K562 (cell line): Measurements from ENCODE around the gene RBMS3. TPM values are rescaled to one million over a fixed set of nuclear protein-coding genes. Genes with fewer than 3 reads are reported as not detected.

ENCODE experiments used
- ATAC-seq: fragments of 200-7000 bp; cut with Tn5 transposase; 3 replicates; pipeline ENCODE4 v1.9.1; 2020; ENCODE audit warnings: moderate library complexity
- BruUV-seq: library from RNA; stranded (reverse); fragments of 400-500 nt; replicated peaks from 2 replicates; lab custom pipeline; 2021; lab: Mats Ljungman, UMichigan
- CTCF ChIA-PET: fragments of 300-600 bp; formaldehyde crosslinking; extraction: SDS; loops from one replicate; lab custom pipeline; 2021; ENCODE audit warnings: low intra/inter-chr PET ratio; lab: Yijun Ruan, JAX
- POLR2A ChIA-PET: fragments of 300-600, 350-650 bp; sonication (Branson Sonifier 250); formaldehyde crosslinking; extraction: SDS; loops from one replicate; lab custom pipeline; 2021; ENCODE audit warnings: antibody characterized with exemption, inconsistent platforms; lab: Yijun Ruan, JAX
- DNase-seq, 4 experiments: peaks; one replicate each; pipeline versions ENCODE4 v3.0.0 to v3.0.0-alpha.2; 2011 to 2018; ENCODE audit warnings: low spot score in 3 of 4, mixed read lengths in 3 of 4; ENCODE audit errors: extremely low read depth in 1 of 4
- FAIRE-seq: peaks from 2 replicates; lab custom pipeline; 2011; peaks lifted over from hg19 to GRCh38; lab: Jason Lieb, UNC
- H2AFZ ChIP-seq: 2 replicates; pipeline ENCODE4 v1.6.0; 2011; ENCODE audit warnings: low read depth, low read length, control low read depth, inconsistent platforms
- H3K27ac ChIP-seq: fragments of 200-600 bp; 3 replicates; pipeline ENCODE4 v1.8.0; 2011; ENCODE audit warnings: low read depth, mild to moderate bottlenecking, control low read depth, inconsistent platforms, low read length, moderate library complexity, mixed read lengths; ENCODE audit errors: extremely low read depth
- H3K27me3 ChIP-seq, 2 experiments: fragments of 300-600 bp in 1 of 2; 2 replicates in 1 of 2; 3 replicates in 1 of 2; pipeline versions ENCODE4 v1.6.0 to v1.8.0; 2011; ENCODE audit warnings: inconsistent platforms in 2 of 2, low read length in 2 of 2, mild to moderate bottlenecking in 1 of 2, mixed read lengths in 1 of 2, moderate library complexity in 1 of 2; ENCODE audit not compliant: control insufficient read depth in 2 of 2, insufficient read depth in 2 of 2
- H3K36me3 ChIP-seq: fragments of 300-600 bp; 3 replicates; pipeline ENCODE4 v1.8.0; 2011; ENCODE audit warnings: mild to moderate bottlenecking, low read length, inconsistent platforms; ENCODE audit not compliant: control insufficient read depth, insufficient read depth
- H3K4me1 ChIP-seq, 2 experiments: fragments of 200-600 bp in 1 of 2; replicated peaks in 1 of 2; 2 replicates in 1 of 2; 3 replicates in 1 of 2; pipeline versions ENCODE4 v1.5.1 to v1.8.0; 2011; ENCODE audit warnings: inconsistent platforms in 2 of 2, low read length in 2 of 2, mild to moderate bottlenecking in 1 of 2, mixed read lengths in 1 of 2, moderate library complexity in 1 of 2; ENCODE audit not compliant: control insufficient read depth in 2 of 2, insufficient read depth in 2 of 2
- H3K4me2 ChIP-seq: 2 replicates; pipeline ENCODE4 v1.6.1; 2011; ENCODE audit warnings: low read length, control low read depth, inconsistent platforms, mixed read lengths; ENCODE audit not compliant: insufficient read depth
- H3K4me3 ChIP-seq: fragments of 200-600 bp; sonication (generic), shearing (Covaris generic); 2 replicates; pipeline ENCODE4 v1.5.1; 2016; ENCODE audit warnings: control low read depth, inconsistent platforms
- H3K79me2 ChIP-seq: fragments of 200-600 bp; 3 replicates; pipeline ENCODE4 v1.8.0; 2011; ENCODE audit warnings: low read length, inconsistent platforms; ENCODE audit not compliant: control insufficient read depth, insufficient read depth
- H3K9ac ChIP-seq, 2 experiments: 2 replicates each; pipeline versions ENCODE4 v1.6.0 to v1.6.1; 2011; ENCODE audit warnings: low read depth in 2 of 2, low read length in 2 of 2, control low read depth in 1 of 2, inconsistent platforms in 1 of 2, mild to moderate bottlenecking in 1 of 2, mixed read lengths in 1 of 2; ENCODE audit not compliant: insufficient read depth in 1 of 2
- H3K9me1 ChIP-seq: one replicate; pipeline ENCODE4 v1.6.0; 2011; ENCODE audit warnings: inconsistent platforms, mild to moderate bottlenecking, low read length, moderate library complexity; ENCODE audit not compliant: control insufficient read depth, insufficient read depth
- H3K9me3 ChIP-seq: replicated peaks from 2 replicates; pipeline ENCODE4 v1.5.1; 2011; ENCODE audit warnings: low read depth, low read length, inconsistent platforms; ENCODE audit not compliant: control insufficient read depth, insufficient read depth
- H4K20me1 ChIP-seq: replicated peaks from 2 replicates; pipeline ENCODE4 v1.6.1; 2011; ENCODE audit warnings: low read length, inconsistent platforms, mixed read lengths; ENCODE audit not compliant: control insufficient read depth, insufficient read depth
- BCOR ChIP-seq: fragments of 450-650 bp; IDR thresholded peaks from 2 replicates; pipeline ENCODE4 v1.6.1; 2016
- CEBPG ChIP-seq, 3 experiments: fragments of 200-800 bp in 1 of 3; sonication (Bioruptor generic) in 1 of 3; sonication (generic) in 1 of 3; formaldehyde crosslinking in 1 of 3; IDR thresholded peaks in 2 of 3; conservative IDR thresholded peaks in 1 of 3; 2 replicates each; pipeline versions ENCODE4 v1.6.1 to v1.8.0; 2016 to 2022; ENCODE audit warnings: missing compliant biosample characterization in 2 of 3, missing genetic modification characterization in 2 of 3, mild to moderate bottlenecking in 1 of 3, missing genetic modification reagents in 1 of 3
- FUS ChIP-seq: fragments of 200-400 bp; formaldehyde crosslinking; optimal IDR thresholded peaks from 2 replicates; pipeline ENCODE3; 2017; ENCODE audit warnings: low read depth, low read length
- HBP1 ChIP-seq: fragments of 450-650 bp; formaldehyde crosslinking; IDR thresholded peaks from 2 replicates; pipeline ENCODE4 v1.4.0; 2022; ENCODE audit warnings: missing genetic modification characterization
- HDAC2 ChIP-seq: fragments of 450-650 bp; IDR thresholded peaks from 2 replicates; pipeline ENCODE4 v1.6.1; 2016; ENCODE audit warnings: mild to moderate bottlenecking
- ILF3 ChIP-seq: fragments of 450-650 bp; IDR thresholded peaks from 2 replicates; pipeline ENCODE4 v1.6.1; 2018; ENCODE audit warnings: antibody characterized with exemption, mild to moderate bottlenecking, moderate library complexity, borderline replicate concordance
- MAX ChIP-seq: sonication (generic); formaldehyde crosslinking; IDR thresholded peaks from 2 replicates; pipeline ENCODE4 v1.9.0; 2022; ENCODE audit warnings: mild to moderate bottlenecking, missing genetic modification reagents
- MECOM ChIP-seq: fragments of 250-450 bp; sonication (Bioruptor Pico); IDR thresholded peaks from 2 replicates; pipeline ENCODE4 v1.8.0; 2022; ENCODE audit warnings: inconsistent platforms
- NR0B1 ChIP-seq: fragments of 450-650 bp; IDR thresholded peaks from one replicate; pipeline ENCODE4 v1.6.1; 2018; ENCODE audit warnings: mild to moderate bottlenecking, moderate library complexity; ENCODE audit not compliant: partially characterized antibody
- PPARD ChIP-seq: fragments of 250-450 bp; sonication (Bioruptor Pico); IDR thresholded peaks from 2 replicates; pipeline ENCODE4 v1.8.0; 2022; ENCODE audit warnings: inconsistent platforms, mild to moderate bottlenecking, moderate library complexity
- TCF7 ChIP-seq: sonication (generic); IDR thresholded peaks from 2 replicates; pipeline ENCODE4 v1.6.1; 2016; ENCODE audit warnings: antibody characterized with exemption, borderline replicate concordance
- TCF7L2 ChIP-seq: fragments of 150-350 bp; IDR thresholded peaks from 2 replicates; pipeline ENCODE4 v1.6.1; 2016; ENCODE audit warnings: low read depth, mild to moderate bottlenecking, low read length, moderate library complexity
- ZC3H4 ChIP-seq: sonication (generic); formaldehyde crosslinking; IDR thresholded peaks from 2 replicates; pipeline ENCODE4 v1.9.0; 2021; ENCODE audit warnings: missing genetic modification reagents, borderline replicate concordance
- ZNF551 ChIP-seq: fragments of 250-450 bp; sonication (Bioruptor Pico); IDR thresholded peaks from 2 replicates; pipeline ENCODE4 v1.5.0; 2021; ENCODE audit warnings: mild to moderate bottlenecking, moderate library complexity
- ZNF707 ChIP-seq: fragments of 250-450 bp; sonication (Bioruptor Pico); conservative IDR thresholded peaks from 2 replicates; pipeline ENCODE4 v1.8.0; 2022; ENCODE audit warnings: inconsistent platforms, mild to moderate bottlenecking, moderate library complexity
- WGBS: fragments of 100-300 bp; shearing (Covaris generic); methylation state at CpG from one replicate; pipeline ENCODE4 v1.1.6; 2016; ENCODE audit warnings: low coverage, mixed read lengths; ENCODE audit not compliant: insufficient coverage; ENCODE audit errors: missing lambda C conversion rate; 5-methylcytosine and 5-hydroxymethylcytosine counted together
- in situ Hi-C: fragments of 300-500 bp; cut with MboI; formaldehyde crosslinking; loops from 4 replicates; pipeline ENCODE4 v1.15.0; 2018; ENCODE audit warnings: inconsistent platforms, mixed read lengths
- intact Hi-C: fragments of 100-400 bp; cut with micrococcal nuclease; formaldehyde crosslinking; loops from 2 replicates; pipeline ENCODE4 v1.14.2; 2022
- polyA plus RNA-seq, 8 experiments: library from polyadenylated mRNA; depleted of rRNA in 4 of 8; stranded (reverse) in 5 of 8; unstranded in 3 of 8; fragments of >200 nt; fragmentation: Nextera tagmentation in 2 of 8; fragmentation: Illumina TruSeq in 1 of 8; extraction: Ambion mirVana in 2 of 8; extraction: Trizol in 1 of 8; gene quantifications; 2 replicates each; pipeline versions ENCODE4 v1.2.1 to v1.2.3, GENCODE V29; 2011 to 2014; ENCODE audit warnings: inconsistent platforms in 1 of 8, missing spikeins in 1 of 8
- total RNA-seq, 7 experiments: library from RNA; depleted of rRNA in 6 of 7; stranded (reverse); fragments of >200 nt in 6 of 7; fragmentation: Illumina TruSeq in 2 of 7; extraction: Trizol in 2 of 7; gene quantifications; 2 replicates each; pipeline versions ENCODE4 v1.2.1 to v1.2.3, GENCODE V29; 2011 to 2021; ENCODE audit warnings: low replicate concordance in 1 of 7

RBMS3 gene
- total and polyA plus RNA-seq, 9 of the 15 experiments (the other 6 are each of a cell fraction or from before 2014, with no cell fraction given): 0.20 TPM; not detected in 8

GRCh38 chr3:29557825-29558224 lies 277.0 kb downstream of the RBMS3 start (continued):
- no peak for TF ChIP-seq HBP1
- no peak for TF ChIP-seq ZC3H4 (CRISPR knock-in tag)
- TF ChIP-seq, all 486 proteins: peak for 0

- no peaks in the 10 kb centered on the region for H3K9me1 ChIP-seq
- H2AFZ ChIP-seq: no peak overlapping the region
- in situ Hi-C loops: no loop called here
- no peak for ATAC-seq
- TF ChIP-seq ZNF707 (CRISPR knock-in tag) (no peak), TCF7L2 (no peak), TCF7 (no peak), CEBPG (CRISPR knock-in tag; IDR thresholded peaks at IDR 0.05) (no peak), CEBPG (tag; conservative IDR thresholded peaks at IDR 0.05 in 1 of 2, IDR thresholded peaks at IDR 0.05 in 1 of 2) (no peak), ZNF551 (CRISPR knock-in tag) (no peak), MAX (CRISPR knock-in tag) (no peak), FUS (no peak), HDAC2 (no peak), NR0B1 (no peak), PPARD (CRISPR knock-in tag) (no peak), MECOM (no peak), BCOR (no peak), ILF3 (no peak)
- TF ChIP-seq, all 486 proteins: peak for 0
- Histone ChIP-seq H4K20me1 (no peaks in the 10 kb centered on the region), H3K4me2 (no peak overlapping the region), H3K4me1 (no peaks in the 10 kb centered on the region), H3K79me2 (no peaks in the 10 kb centered on the region), H3K36me3 (no peaks in the 10 kb centered on the region), H3K27ac (no peak overlapping the region), H3K9ac (no peak overlapping the region), H3K4me3 (no peak overlapping the region), H3K9me3 (peaks cover 2% of the 10 kb centered on the region; the same call in 1 of the 2 replicates), H3K27me3 (no peaks in the 10 kb centered on the region)
- BruUV-seq: no TSS peak
- no peak for DNase-seq
- ChIA-PET POLR2A (no interaction called here), CTCF (no interaction called here)
- no peak for FAIRE-seq
- 0% methylated on average over 1 of the region's 1 CpG for WGBS
- intact Hi-C loops: no loop called here
These were observed 279.0 kb downstream of the RBMS3 start for GRCh38 chr3:29559741-29560465.
